HG02885 (cell line): ENCODE results near the gene NR6A1.

Experiments
- ATAC-seq: cut with Tn5 transposase; IDR thresholded peaks from one replicate; pipeline ENCODE4 v1.9.1; 2021; ENCODE audit warnings: mild to moderate bottlenecking; ENCODE audit not compliant: unreplicated experiment, poor library complexity

The NR6A1 gene

GRCh38 chr9:124733964-124734740, 37.0 kb downstream of the NR6A1 start:
- no peak for ATAC-seq

DNA sequence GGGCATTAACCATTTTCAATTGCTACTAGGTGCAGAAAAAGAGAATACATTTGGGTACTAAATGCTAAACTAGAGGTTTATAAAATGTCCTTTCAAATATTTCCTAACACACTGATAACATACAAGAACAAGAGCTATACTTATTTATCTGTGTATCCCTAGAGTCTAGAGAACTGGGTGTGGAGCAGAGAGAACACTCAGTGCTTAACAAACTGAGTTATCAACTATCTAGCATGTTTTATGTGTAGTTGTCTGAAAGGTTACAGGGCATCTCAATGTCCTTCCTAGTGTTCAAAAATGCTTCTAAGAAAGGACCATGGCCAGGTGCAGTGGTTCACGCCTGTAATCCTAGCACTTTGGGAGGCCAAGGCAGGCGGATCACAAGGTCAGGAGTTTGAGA, 40.3 kb downstream of the NR6A1 start:
- no peak for ATAC-seq

DNA sequence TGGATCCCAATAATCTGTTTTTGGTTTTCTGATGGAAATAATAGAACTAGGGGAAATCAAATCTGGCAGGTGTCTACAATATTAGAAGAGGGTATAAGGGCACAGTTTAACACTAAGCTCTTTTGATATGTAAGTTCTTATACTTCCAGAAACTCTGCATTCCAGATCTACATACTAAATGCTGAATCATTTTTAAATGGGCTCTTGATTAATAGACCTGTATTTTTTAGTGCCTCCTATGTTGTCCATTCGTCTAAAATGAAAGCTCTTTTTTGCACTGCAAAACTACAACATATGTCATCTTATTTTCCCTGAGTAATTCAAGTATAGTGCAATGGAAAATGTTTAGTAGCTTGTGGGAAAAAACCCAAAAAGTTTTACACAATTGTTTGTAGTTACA, 44.2 kb downstream of the NR6A1 start:
- ATAC-seq: no peak

DNA sequence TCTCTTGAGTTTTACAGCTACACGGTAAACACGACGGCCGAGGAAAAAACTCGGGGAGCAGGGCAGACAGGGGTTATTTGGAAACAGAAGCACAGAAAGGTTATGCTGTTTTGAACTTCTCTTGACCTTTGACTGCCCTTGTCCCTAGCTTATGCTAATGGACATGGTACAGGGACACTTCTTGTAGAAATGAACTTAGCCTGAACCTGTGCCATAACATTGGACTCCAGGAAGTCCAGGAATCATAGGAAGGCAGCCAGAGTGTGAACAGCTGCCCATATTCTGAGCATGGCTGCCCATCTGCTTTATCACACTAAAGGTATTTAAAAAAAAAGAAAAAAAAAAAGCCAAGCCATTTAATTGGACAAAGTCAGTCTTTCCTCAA, 46.1 kb downstream of the NR6A1 start:
- ATAC-seq: no peak

DNA sequence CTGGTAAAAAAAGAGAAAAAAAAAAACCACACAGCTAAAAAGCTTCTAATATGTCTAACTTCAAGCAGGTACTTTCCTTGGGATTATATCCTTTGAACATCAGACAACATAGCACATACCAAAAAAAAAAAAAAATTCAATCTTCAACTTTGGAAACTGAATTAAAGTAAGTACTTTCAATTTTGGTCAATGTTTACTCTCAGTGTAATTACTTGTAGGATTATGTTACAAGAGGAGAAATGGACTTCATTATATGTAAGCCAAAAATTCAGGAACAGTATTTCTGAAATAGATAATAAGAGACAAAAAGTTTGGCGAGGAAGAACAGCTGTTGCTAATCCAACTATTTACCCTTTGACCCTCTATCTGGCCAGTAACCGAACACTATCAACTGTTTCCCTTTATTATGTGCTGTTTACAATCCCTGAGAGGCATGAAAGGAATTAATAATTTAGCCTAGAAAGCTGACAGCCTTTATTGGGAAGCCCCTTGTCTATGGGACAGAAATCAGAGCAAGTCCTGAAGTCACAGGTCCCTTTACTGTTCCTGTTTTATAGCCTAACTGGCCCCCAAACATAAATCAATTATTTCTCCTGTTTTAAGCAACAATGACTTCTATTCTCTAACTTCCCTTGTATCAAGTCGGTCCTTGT, 46.6 kb downstream of the NR6A1 start:
- no peak for ATAC-seq

DNA sequence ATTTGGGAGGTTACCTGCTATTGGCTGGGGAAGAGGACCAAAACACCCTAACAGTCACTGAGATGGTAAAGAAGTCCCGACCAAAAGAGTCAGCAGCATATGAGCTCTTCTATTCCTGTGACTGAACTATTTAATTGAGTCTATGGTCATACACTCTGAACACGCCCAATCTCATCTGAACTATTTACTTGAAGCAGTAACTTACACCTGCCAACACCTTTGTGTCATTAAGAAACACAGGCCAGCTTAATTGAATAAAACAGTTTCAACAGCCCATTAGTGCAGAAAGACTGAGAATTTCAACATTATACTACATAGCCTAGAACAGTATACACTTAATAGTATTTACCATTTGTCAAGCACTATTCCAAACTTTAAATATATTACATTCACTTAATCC, 47.8 kb downstream of the NR6A1 start:
- ATAC-seq: no peak

DNA sequence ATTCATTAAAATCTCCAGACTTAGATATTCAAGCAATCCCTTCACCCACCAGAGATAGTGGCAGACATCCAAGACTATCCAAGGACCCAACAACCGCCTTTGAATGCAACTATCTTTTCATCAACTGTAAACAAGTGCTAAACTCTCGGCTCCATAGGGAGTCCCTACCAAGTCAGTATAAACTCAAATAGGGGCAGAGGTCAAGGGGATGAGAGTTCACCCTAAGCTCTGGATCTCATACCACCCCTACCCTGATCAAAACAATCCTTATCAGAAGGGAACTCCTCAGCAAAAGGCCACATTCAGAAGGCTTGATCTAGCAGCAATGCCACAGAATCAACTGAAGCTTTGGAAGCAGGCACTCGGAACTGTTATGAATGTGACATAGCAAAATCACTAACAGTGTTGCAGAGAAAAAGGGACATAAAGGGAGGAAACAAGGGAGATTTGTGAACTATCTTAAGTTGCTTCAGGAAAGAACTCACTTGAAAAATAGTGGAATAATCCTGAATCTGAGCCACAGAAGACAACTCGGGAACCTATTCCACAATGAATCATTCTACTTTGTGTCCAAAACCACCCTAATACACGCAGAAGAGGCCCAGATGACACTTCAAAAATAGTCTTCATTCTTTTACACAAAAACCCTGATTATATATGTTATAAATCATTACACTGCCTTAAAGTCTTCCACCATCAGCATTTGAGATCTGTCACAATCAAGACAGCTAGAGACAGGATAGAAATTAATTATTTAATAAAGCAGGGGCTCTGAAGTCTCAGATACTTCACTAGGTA, 49.8 kb downstream of the NR6A1 start:
- no peak for ATAC-seq

- ATAC-seq: no peak
Observed at GRCh38 chr9:124720429-124721108, 50.5 kb downstream of the NR6A1 start.

DNA sequence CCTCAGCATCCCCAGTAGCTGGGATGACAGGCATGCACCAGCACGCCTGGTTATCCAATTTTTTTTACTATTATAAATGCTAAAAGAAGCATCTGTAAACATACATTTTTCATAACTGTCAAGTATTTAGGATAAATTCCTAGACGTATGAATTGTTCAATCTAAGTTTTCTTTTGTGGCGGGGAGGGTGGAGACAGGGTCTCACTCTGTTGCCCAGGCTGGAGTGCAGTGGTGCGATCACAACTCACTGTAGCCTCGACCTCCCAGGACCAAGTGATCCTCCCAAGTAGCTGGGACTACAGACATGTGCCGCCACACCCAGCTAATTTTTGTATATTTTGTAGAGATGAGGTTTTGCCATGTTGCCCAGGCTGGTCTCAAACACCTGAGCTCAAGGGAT, 52.2 kb downstream of the NR6A1 start:
- no peak for ATAC-seq

- no peak for ATAC-seq
Observed at GRCh38 chr9:124717597-124717996, 53.5 kb downstream of the NR6A1 start.

DNA sequence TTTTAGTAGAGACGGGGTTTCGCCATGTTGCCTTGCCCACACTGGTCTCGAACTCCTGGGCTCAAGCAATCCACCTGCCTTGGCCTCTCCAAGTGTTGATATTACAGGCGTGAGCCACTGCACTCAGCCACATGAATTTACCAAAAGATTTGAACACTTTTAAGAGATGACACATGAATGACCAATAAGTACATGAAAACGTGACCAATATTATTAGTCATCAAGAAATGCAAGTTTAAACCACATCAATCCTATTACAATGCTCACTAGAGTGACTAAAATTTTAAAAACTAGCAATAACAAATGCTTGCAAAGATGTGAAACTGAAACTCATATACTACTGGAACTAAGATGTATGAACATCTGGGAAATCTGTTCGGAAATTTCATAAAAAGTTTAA, 54.3 kb downstream of the NR6A1 start:
- ATAC-seq: no peak

DNA sequence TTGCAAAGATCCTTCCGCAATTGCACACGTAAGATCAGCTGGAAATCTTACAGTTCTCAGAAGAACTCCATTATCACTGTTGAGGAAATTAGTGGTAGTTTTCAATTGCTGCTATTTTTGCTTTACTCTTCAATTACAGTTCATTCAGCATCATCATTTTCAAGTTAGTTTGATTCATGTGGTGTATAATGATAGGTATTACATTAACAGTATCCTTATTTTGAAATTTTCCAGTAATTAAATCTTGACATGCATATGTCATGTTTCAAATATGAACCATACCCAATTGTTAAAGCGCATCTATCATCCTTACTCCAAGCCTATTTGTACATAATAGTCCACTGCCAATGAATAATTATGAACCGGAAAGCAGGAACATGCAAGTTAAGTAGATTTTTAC, 60.3 kb downstream of the NR6A1 start:
- ATAC-seq: no peak

- no peak for ATAC-seq
Observed at GRCh38 chr9:124709292-124709690, 61.8 kb downstream of the NR6A1 start.

- no peak for ATAC-seq
Observed at GRCh38 chr9:124708633-124709291, 62.3 kb downstream of the NR6A1 start.

DNA sequence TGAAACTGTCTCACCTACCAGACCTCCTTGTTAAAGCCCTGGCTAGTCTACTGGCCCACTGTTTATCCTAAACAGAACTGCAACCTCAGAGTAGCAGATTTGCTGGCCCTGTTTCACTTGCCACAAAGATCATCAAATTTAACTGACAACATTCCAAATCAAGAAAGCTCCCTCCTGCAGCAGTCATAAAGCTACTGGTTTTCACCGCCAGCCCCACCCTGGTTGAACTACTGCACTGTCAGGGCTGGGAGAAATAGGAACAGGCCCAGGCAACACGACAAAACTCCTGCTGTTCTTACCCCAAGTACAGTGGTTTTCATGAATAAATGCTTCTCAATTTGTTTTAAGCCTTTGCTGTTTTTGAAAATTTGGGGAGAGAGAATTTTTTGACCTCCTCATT, 63.0 kb downstream of the NR6A1 start:
- ATAC-seq: no peak

DNA sequence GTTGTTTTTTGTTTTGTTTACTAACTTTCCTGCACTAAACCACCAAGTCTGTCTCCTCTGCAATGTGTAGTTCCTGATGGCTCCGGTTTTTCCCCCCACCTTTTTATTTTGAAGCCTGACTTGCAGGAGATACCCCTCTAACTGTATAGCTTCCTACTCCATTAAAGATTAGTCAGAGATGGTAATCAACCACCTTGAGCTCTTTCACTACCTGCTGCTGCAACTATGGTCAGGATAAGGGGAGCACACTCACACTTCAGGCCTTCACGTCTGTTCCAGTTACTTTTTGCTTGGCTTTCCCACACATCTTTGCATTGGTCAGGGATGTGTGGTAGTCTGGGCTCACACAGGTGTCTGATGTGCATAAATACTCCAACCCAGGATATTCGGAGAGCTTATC, 63.4 kb downstream of the NR6A1 start:
- ATAC-seq: no peak

GRCh38 chr9:124706685-124707084, 64.4 kb downstream of the NR6A1 start:
- no peak for ATAC-seq

GRCh38 chr9:124699575-124699974, 71.5 kb downstream of the NR6A1 start:
- no peak for ATAC-seq

DNA sequence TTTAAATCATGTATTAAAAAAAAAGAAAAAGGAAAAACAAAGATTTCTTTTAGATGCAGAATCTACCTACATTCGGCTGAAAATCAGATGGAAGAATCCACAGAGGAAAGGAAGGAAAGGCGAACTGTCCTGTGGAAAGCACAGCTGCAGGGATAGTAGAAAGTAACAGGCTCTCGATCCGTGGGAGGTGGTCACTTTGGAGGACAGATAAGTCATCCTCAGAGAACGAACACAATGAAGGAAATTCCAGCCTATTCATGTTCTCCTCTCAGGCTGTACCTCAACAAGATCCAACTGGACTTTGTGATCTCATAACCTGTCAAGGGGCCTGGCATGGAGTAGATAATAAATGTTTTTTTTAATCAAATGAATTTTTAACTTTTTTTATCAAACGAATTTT, 72.8 kb downstream of the NR6A1 start:
- no peak for ATAC-seq
